Subcutaneous preadipocyte (primary cell): Measurements from ENCODE around the gene PCDHGC3. TPM values are rescaled to one million over a fixed set of nuclear protein-coding genes. Genes with fewer than 3 reads are reported as not detected.

Experiments
- total RNA-seq: library from RNA; depleted of rRNA; stranded (reverse); fragments of >200 nt; gene quantifications from 2 replicates; pipeline ENCODE4 v1.2.3, GENCODE V29; 2012

The PCDHGC3 gene
- total RNA-seq = 50.2 and 61.0 TPM in 2 replicates

DNA sequence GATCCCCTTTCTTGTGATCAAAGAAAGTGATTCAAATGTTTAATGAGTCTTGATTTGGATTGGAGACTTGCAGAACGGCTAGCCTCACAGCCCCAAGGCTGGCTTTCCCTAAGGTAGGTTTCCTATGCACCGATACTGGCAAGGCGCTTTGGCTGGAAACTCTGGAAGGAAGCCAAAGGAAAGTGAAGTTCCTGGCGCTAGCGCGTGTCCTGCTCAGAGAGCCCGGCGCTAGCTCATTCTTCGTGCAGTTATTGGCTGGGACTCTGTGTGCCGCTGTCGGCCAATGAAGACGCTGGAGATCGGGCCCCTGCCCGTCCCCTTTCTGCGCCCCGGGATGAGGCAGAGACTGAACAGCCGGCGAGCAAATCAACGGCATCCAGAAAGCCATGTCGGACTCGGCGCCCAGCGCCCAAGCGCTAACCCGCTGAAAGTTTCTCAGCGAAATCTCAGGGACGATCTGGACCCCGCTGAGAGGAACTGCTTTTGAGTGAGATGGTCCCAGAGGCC is at the start of gene PCDHGC3:
TSS of gene PCDHGC3 (plus strand) at position 342 of the 507 bp plus-strand sequence. CDS start at position 493, 151 bp downstream.

DNA sequence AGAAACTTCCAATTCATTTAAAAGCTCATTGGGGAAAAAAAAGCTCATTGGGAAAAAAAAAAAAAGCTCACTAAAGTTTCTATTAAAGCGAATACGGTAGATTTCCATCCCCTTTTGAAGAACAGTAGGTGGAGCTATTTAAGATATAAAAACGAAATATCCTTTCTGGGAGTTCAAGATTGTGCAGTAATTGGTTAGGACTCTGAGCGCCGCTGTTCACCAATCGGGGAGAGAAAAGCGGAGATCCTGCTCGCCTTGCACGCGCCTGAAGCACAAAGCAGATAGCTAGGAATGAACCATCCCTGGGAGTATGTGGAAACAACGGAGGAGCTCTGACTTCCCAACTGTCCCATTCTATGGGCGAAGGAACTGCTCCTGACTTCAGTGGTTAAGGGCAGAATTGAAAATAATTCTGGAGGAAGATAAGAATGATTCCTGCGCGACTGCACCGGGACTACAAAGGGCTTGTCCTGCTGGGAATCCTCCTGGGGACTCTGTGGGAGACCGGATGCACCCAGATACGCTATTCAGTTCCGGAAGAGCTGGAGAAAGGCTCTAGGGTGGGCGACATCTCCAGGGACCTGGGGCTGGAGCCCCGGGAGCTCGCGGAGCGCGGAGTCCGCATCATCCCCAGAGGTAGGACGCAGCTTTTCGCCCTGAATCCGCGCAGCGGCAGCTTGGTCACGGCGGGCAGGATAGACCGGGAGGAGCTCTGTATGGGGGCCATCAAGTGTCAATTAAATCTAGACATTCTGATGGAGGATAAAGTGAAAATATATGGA is 45.2 kb upstream of the PCDHGC3 start, which contains the start of gene PCDHGA12:
TSS of gene PCDHGA12 (plus strand) at position 176 of the 782 bp plus-strand sequence. CDS start at position 429, 253 bp downstream.

DNA sequence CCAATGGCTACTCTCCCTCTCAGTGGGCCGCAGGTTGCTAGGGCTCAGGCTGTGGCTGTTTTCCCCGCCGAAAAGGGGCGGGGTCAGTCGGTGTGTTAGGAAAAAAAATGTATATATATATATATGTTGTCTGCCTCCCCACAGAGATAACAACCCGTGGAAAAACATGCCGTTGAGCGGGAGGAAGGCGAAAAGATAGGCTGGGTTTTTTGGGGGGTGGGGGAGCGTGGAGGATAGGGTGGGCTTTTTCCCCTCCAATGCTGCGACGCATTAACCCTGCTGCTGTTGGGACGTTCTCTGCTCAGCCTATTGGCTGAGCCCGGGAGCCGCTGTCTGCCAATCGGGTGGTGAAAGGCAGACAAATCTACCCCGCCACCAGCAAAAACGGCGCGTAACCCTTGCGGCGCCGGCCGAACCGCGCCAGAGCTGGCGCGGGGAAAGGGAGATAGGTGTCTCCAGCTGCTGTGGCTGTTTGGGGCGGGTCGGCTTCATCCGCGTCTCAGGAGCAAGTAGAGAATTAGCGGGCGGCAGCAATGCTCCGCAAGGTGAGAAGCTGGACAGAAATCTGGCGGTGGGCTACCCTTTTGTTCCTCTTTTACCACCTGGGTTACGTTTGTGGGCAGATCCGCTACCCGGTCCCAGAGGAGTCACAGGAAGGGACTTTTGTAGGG is 9.0 kb downstream of the PCDHGC3 start, which contains the start of gene PCDHGC4:
TSS of gene PCDHGC4 (plus strand) at position 390 of the 671 bp plus-strand sequence. CDS start at position 534, 144 bp downstream.

DNA sequence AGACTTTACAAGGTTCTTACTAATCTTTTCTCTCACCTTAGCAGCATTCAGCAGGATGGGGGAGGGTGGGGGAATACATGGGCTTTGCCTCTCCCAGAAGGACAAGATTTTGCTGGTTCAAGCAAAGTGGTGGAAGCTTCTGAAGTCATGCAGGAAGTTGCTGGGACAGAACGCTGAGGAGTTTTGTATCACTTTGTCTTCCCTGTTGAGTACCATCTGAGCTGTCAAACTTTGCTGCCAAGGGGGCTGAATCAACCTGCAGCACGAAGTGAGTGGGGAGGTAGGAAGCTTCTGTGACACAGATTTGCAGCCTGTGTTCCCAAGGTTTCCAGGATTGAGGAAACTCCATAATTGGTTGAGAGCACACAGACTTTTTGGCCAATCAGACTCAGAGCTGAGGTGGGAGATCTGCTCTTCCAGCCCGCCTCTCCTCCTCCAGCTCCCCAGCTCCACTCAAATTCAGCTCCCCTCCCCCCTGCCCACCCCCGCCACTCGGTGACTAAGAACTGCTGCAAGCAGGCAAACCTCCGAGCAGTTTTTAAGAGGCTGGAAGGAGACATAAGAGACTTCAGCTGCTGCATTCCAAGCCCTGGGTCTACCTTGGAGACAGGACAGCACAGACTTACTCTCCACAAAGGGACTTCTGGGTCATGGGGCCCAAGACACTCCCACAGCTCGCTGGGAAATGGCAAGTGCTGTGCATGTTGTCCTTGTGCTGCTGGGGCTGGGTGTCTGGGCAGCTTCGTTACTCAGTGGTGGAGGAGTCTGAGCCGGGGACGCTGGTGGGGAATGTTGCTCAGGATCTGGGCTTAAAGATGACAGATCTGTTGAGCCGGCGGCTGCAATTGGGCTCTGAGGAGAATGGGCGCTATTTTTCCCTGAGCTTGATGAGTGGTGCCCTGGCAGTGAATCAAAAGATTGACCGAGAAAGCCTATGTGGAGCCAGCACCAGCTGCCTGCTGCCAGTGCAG is 13.1 kb downstream of the PCDHGC3 start, which contains the start of gene PCDHGC5:
TSS of gene PCDHGC5 (plus strand) at position 491 of the 971 bp plus-strand sequence. CDS start at position 651, 160 bp downstream.

Other genes with a start within 250 kb of the PCDHGC3 start
- gene PCDHB15, start 230.6 kb upstream of the PCDHGC3 start, total RNA-seq = under 0.01 TPM in 1 of 2 replicates, not detected in the other
- 0.37 and 0.39 TPM in 2 replicates for gene SLC25A2, start 171.9 kb upstream of the PCDHGC3 start, total RNA-seq
- gene TAF7, start 155.2 kb upstream of the PCDHGC3 start, total RNA-seq = 33.1 and 40.5 TPM in 2 replicates
- 0.37 and 0.59 TPM in 2 replicates for gene PCDHGA1, start 145.5 kb upstream of the PCDHGC3 start, total RNA-seq
- 1.4 and 1.5 TPM in 2 replicates for gene PCDHGA2, start 137.2 kb upstream of the PCDHGC3 start, total RNA-seq
- 0.73 and 1.2 TPM in 2 replicates for gene PCDHGA3, start 132.1 kb upstream of the PCDHGC3 start, total RNA-seq
- 0.73 and 1.2 TPM in 2 replicates for gene PCDHGB1, start 125.9 kb upstream of the PCDHGC3 start, total RNA-seq
- 1.5 and 3.5 TPM in 2 replicates for gene PCDHGA4, start 120.9 kb upstream of the PCDHGC3 start, total RNA-seq
- gene PCDHGB2, start 116.0 kb upstream of the PCDHGC3 start, total RNA-seq = 1.1 and 2.0 TPM in 2 replicates
- gene PCDHGA5, start 111.8 kb upstream of the PCDHGC3 start, total RNA-seq = 0.73 and 1.2 TPM in 2 replicates
- gene PCDHGB3, start 105.7 kb upstream of the PCDHGC3 start, total RNA-seq = 2.2 and 2.9 TPM in 2 replicates
- 2.2 and 2.9 TPM in 2 replicates for gene PCDHGA6, start 102.1 kb upstream of the PCDHGC3 start, total RNA-seq
- gene PCDHGA7, start 93.2 kb upstream of the PCDHGC3 start, total RNA-seq = 1.8 and 2.5 TPM in 2 replicates
- gene PCDHGB4, start 88.3 kb upstream of the PCDHGC3 start, total RNA-seq = 5.9 and 8.8 TPM in 2 replicates
- gene PCDHGA8, start 83.3 kb upstream of the PCDHGC3 start, total RNA-seq = 1.5 and 1.8 TPM in 2 replicates
- gene PCDHGB5, start 78.0 kb upstream of the PCDHGC3 start, total RNA-seq = 8.8 and 12.1 TPM in 2 replicates
- gene PCDHGA9, start 73.2 kb upstream of the PCDHGC3 start, total RNA-seq = 2.9 and 4.3 TPM in 2 replicates
- 2.5 and 2.6 TPM in 2 replicates for gene PCDHGB6, start 67.9 kb upstream of the PCDHGC3 start, total RNA-seq
- gene PCDHGA10, start 63.0 kb upstream of the PCDHGC3 start, total RNA-seq = 6.8 and 7.7 TPM in 2 replicates
- 5.9 and 6.6 TPM in 2 replicates for gene PCDHGB7, start 58.3 kb upstream of the PCDHGC3 start, total RNA-seq
- gene PCDHGA11, start 54.9 kb upstream of the PCDHGC3 start, total RNA-seq = 11.8 and 13.9 TPM in 2 replicates
- gene PCDHGA12, start 45.5 kb upstream of the PCDHGC3 start, total RNA-seq = 19.2 and 22.4 TPM in 2 replicates
- 2.2 and 2.7 TPM in 2 replicates for gene PCDHGC4, start 9.1 kb downstream of the PCDHGC3 start, total RNA-seq
- gene PCDHGC5, start 13.1 kb downstream of the PCDHGC3 start, total RNA-seq = 2.2 and 2.9 TPM in 2 replicates
- gene DIAPH1, start 143.0 kb downstream of the PCDHGC3 start, total RNA-seq = 19.1 and 34.8 TPM in 2 replicates
- 42.3 and 55.7 TPM in 2 replicates for gene HDAC3, start 160.9 kb downstream of the PCDHGC3 start, total RNA-seq
- 2.9 and 3.3 TPM in 2 replicates for gene RELL2, start 161.0 kb downstream of the PCDHGC3 start, total RNA-seq
- 11.4 and 14.1 TPM in 2 replicates for gene FCHSD1, start 175.5 kb downstream of the PCDHGC3 start, total RNA-seq
- 2.9 and 4.1 TPM in 2 replicates for gene ARAP3, start 206.3 kb downstream of the PCDHGC3 start, total RNA-seq